MM.1S (cell line): ENCODE data around the gene TMEM44.

Source experiments
- DNase-seq: peaks from one replicate; pipeline ENCODE4 v3.0.0-alpha.2; 2015
- H2AFZ ChIP-seq: fragments of 300-600 bp; sonication (generic); 2 replicates; pipeline ENCODE4 v1.6.0; 2016; ENCODE audit warnings: antibody characterized with exemption, low read length
- H3F3A ChIP-seq: fragments of 300-600 bp; sonication (generic); 2 replicates; pipeline ENCODE4 v1.6.1; 2016; ENCODE audit warnings: mild to moderate bottlenecking, antibody characterized with exemption, low read length, moderate library complexity, mixed read lengths; ENCODE audit not compliant: insufficient read depth
- H3K27ac ChIP-seq: fragments of 300-600 bp; sonication (generic); 2 replicates; pipeline ENCODE4 v1.5.1; 2016; ENCODE audit warnings: mild to moderate bottlenecking, low read length
- H3K27me3 ChIP-seq: fragments of 300-600 bp; sonication (generic); replicated peaks from 2 replicates; pipeline ENCODE4 v1.6.0; 2016; ENCODE audit warnings: low read length; ENCODE audit not compliant: insufficient read depth
- H3K36me3 ChIP-seq: fragments of 300-600 bp; sonication (generic); replicated peaks from 2 replicates; pipeline ENCODE4 v1.6.1; 2016; ENCODE audit warnings: mild to moderate bottlenecking, low read length, mixed read lengths; ENCODE audit not compliant: insufficient read depth
- H3K4me1 ChIP-seq: fragments of 300-600 bp; sonication (generic); 2 replicates; pipeline ENCODE4 v1.6.1; 2016; ENCODE audit warnings: low read length, mixed read lengths
- H3K4me2 ChIP-seq: fragments of 300-600 bp; sonication (generic); 2 replicates; pipeline ENCODE4 v1.6.0; 2016; ENCODE audit warnings: low read depth, low read length
- H3K4me3 ChIP-seq: fragments of 300-600 bp; sonication (generic); 2 replicates; pipeline ENCODE4 v1.5.1; 2016; ENCODE audit warnings: low read length, mixed read lengths
- H3K79me2 ChIP-seq: fragments of 300-600 bp; sonication (generic); 2 replicates; pipeline ENCODE4 v1.6.1; 2016; ENCODE audit warnings: mixed run types, low read length, mixed read lengths
- H3K9ac ChIP-seq: fragments of 300-600 bp; sonication (generic); 2 replicates; pipeline ENCODE4 v1.6.1; 2016; ENCODE audit warnings: low read length, mixed read lengths
- H3K9me2 ChIP-seq: fragments of 300-600 bp; sonication (generic); replicated peaks from 2 replicates; pipeline ENCODE4 v1.6.1; 2016; ENCODE audit warnings: mild to moderate bottlenecking, low read length, mixed read lengths; ENCODE audit not compliant: insufficient read depth
- H3K9me3 ChIP-seq: fragments of 300-600 bp; sonication (generic); replicated peaks from 2 replicates; pipeline ENCODE4 v1.6.1; 2016; ENCODE audit warnings: mild to moderate bottlenecking, low read length, mixed read lengths; ENCODE audit not compliant: insufficient read depth
- H4K20me1 ChIP-seq: fragments of 300-600 bp; sonication (generic); 2 replicates; pipeline ENCODE4 v1.6.1; 2016; ENCODE audit warnings: mild to moderate bottlenecking, low read length, moderate library complexity, mixed read lengths; ENCODE audit not compliant: insufficient read depth
- EZH2 ChIP-seq: fragments of 300-600 bp; sonication (generic); optimal IDR thresholded peaks from 2 replicates; pipeline ENCODE3; 2017; ENCODE audit warnings: low read depth, mild to moderate bottlenecking, antibody characterized with exemption, low read length, mixed read lengths
- EZH2phosphoT487 ChIP-seq: fragments of 300-600 bp; sonication (generic); IDR thresholded peaks from 2 replicates; pipeline ENCODE4 v1.6.1; 2018; ENCODE audit warnings: antibody characterized with exemption, low read length
- TF ChIP-seq, protein P1 (sequence below): fragments of 300-600 bp; sonication (generic); IDR thresholded peaks from 2 replicates; pipeline ENCODE4 v1.5.1; 2016; ENCODE audit warnings: antibody characterized with exemption, low read length, mixed read lengths

The TMEM44 gene

DNA sequence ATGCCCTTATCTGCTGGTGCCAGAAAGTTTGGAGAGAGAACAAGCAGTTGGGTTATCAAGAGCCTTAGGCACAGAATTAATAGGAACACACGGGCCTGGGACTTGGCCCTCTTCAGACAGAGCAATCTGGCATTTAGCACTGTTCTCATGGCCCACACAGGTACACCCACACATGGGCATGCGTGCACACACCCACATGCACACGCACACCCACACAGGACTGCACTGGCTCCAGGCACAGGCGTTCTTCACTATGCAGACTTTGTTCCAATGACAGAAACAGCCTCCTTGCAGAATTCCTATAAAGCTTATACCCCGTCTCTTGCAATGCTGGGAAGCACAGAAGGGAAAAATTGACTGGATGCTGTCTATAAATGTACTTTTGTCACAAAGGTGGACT, 36.3 kb downstream of the TMEM44 start:
- H3K36me3 ChIP-seq, result no peaks in the 10 kb centered on the region
- H3K79me2 ChIP-seq, result no peaks in the 10 kb centered on the region
- no peak overlapping the region for H3K27ac ChIP-seq
- H3K9me3 ChIP-seq, result no peaks in the 10 kb centered on the region
- no peak overlapping the region for H3K4me3 ChIP-seq
- TF ChIP-seq EZH2phosphoT487, result no peak
- TF ChIP-seq EZH2, result no peak
- TF ChIP-seq, protein P1, sequence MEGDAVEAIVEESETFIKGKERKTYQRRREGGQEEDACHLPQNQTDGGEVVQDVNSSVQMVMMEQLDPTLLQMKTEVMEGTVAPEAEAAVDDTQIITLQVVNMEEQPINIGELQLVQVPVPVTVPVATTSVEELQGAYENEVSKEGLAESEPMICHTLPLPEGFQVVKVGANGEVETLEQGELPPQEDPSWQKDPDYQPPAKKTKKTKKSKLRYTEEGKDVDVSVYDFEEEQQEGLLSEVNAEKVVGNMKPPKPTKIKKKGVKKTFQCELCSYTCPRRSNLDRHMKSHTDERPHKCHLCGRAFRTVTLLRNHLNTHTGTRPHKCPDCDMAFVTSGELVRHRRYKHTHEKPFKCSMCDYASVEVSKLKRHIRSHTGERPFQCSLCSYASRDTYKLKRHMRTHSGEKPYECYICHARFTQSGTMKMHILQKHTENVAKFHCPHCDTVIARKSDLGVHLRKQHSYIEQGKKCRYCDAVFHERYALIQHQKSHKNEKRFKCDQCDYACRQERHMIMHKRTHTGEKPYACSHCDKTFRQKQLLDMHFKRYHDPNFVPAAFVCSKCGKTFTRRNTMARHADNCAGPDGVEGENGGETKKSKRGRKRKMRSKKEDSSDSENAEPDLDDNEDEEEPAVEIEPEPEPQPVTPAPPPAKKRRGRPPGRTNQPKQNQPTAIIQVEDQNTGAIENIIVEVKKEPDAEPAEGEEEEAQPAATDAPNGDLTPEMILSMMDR, result no peak
- no peaks in the 10 kb centered on the region for H4K20me1 ChIP-seq
- no peaks in the 10 kb centered on the region for H3K4me1 ChIP-seq
- no peaks in the 10 kb centered on the region for H3K27me3 ChIP-seq
- H3K9me2 ChIP-seq, result no peaks in the 10 kb centered on the region
- no peak overlapping the region for H2AFZ ChIP-seq
- H3K4me2 ChIP-seq, result no peak overlapping the region
- H3F3A ChIP-seq, result no peaks in the 10 kb centered on the region
- no peak overlapping the region for H3K9ac ChIP-seq
- no peak for DNase-seq

DNA sequence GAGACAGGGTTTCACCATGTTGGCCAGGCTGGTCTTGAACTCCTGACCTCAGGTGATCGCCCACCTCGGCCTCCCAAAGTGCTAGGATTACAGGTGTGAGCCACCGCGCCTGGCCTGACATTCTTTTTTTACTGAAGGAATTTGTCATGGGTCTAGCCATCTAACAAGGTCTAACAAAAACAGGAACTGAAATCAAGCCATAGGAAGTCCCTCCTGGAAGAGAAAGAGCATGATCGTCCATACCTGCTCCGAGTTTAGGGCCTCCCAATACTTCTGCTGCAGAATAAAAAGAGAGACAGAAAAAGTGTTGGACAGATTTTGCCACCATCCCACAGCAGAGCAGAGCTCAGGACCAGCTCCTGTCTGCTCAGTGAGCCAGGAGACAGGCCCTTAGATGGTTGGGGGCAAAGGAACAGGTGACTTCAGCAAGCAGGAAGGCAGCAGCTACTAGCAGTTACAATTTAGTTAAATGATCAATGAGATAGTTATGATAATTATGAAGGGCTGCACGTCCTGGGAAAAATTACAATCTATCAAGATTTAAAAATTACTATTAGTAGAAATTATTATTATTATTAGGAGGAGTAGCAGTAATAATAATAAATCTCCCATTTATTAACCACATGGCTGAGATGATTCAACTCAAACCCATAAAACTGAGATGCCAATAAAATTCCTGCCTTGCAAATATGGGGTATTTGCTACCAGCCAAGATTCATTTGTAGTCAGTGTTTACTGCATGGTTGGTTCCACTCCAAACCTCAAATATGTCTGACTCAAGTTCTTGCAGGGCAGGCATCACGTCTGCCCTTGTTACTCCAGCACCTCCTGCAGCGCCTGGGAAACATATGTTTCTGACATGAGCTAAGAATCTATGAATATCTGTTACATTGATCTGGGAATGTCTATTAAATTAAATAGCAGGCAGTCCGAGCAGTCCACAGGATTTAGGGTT, 40.1 kb downstream of the TMEM44 start:
- Histone ChIP-seq H3K27ac (no peak overlapping the region), H3K79me2 (no peaks in the 10 kb centered on the region), H2AFZ (no peak overlapping the region), H3K9me2 (no peaks in the 10 kb centered on the region), H3K4me1 (no peaks in the 10 kb centered on the region), H3K36me3 (no peaks in the 10 kb centered on the region), H3K9me3 (no peaks in the 10 kb centered on the region), H3F3A (no peaks in the 10 kb centered on the region), H3K27me3 (no peaks in the 10 kb centered on the region), H3K4me3 (no peak overlapping the region), H3K4me2 (no peak overlapping the region), H4K20me1 (no peaks in the 10 kb centered on the region), H3K9ac (no peak overlapping the region)
- peak; percentile 20 for DNase-seq
- no peak for TF ChIP-seq EZH2
- TF ChIP-seq, protein P1, result no peak
- TF ChIP-seq EZH2phosphoT487, result no peak

DNA sequence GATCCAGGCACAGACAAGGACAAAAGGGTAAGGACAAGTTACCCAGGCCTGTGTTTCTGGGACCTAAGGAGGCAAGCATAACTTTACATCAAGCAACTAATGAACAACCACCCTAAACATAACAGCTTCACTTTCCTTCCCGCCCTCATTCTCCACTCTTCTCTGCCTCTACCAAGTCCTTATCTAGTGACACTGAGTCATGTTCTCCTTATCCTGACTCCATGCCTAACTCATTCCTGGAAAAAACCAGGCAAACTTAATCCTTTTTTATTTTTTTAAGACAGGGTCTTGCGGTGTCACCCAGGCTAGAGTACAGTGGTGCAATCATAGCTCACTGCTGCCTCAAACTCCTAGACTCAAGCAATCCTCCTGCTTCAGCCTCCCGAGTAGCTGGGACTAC, 44.5 kb downstream of the TMEM44 start:
- no peak overlapping the region for H2AFZ ChIP-seq
- no peak overlapping the region for H3K4me2 ChIP-seq
- TF ChIP-seq EZH2, result no peak
- TF ChIP-seq, protein P1, result no peak
- TF ChIP-seq EZH2phosphoT487, result no peak
- no peak overlapping the region for H3K27ac ChIP-seq
- no peak overlapping the region for H3K9ac ChIP-seq
- H3K79me2 ChIP-seq, result peaks cover 12% of the 10 kb centered on the region
- H3K9me3 ChIP-seq, result no peaks in the 10 kb centered on the region
- no peak for DNase-seq
- no peaks in the 10 kb centered on the region for H4K20me1 ChIP-seq
- H3F3A ChIP-seq, result no peaks in the 10 kb centered on the region
- H3K4me1 ChIP-seq, result peaks cover 7% of the 10 kb centered on the region; the same call in 1 of the 2 replicates
- no peak overlapping the region for H3K4me3 ChIP-seq
- no peaks in the 10 kb centered on the region for H3K27me3 ChIP-seq
- no peaks in the 10 kb centered on the region for H3K36me3 ChIP-seq
- no peaks in the 10 kb centered on the region for H3K9me2 ChIP-seq
